BE2C (cell line): ENCODE measurements around the gene CPED1.

Experiments
- DNase-seq: peaks from one replicate; pipeline ENCODE4 v3.0.0-alpha.2; 2020
- H3K27me3 ChIP-seq: fragments of 250-450 bp; sonication (Bioruptor Pico); 2 replicates; pipeline ENCODE4 v1.5.1; 2020; ENCODE audit warnings: mild to moderate bottlenecking
- H3K36me3 ChIP-seq: fragments of 250-450 bp; sonication (Bioruptor Pico); 2 replicates; pipeline ENCODE4 v1.5.1; 2020; ENCODE audit warnings: mild to moderate bottlenecking
- H3K4me1 ChIP-seq: fragments of 250-450 bp; sonication (Bioruptor Pico); 2 replicates; pipeline ENCODE4 v1.5.1; 2020
- H3K4me3 ChIP-seq: 2 replicates; pipeline ENCODE4 v1.5.1; 2011; ENCODE audit warnings: low read depth, low read length
- H3K9me3 ChIP-seq: fragments of 250-450 bp; sonication (Bioruptor Pico); 2 replicates; pipeline ENCODE4 v1.5.1; 2020
- TF ChIP-seq, protein P1 (sequence below): IDR thresholded peaks from 2 replicates; pipeline ENCODE4 v1.5.1; 2012; ENCODE audit warnings: mild to moderate bottlenecking, low read depth, low read length

The CPED1 gene

DNA sequence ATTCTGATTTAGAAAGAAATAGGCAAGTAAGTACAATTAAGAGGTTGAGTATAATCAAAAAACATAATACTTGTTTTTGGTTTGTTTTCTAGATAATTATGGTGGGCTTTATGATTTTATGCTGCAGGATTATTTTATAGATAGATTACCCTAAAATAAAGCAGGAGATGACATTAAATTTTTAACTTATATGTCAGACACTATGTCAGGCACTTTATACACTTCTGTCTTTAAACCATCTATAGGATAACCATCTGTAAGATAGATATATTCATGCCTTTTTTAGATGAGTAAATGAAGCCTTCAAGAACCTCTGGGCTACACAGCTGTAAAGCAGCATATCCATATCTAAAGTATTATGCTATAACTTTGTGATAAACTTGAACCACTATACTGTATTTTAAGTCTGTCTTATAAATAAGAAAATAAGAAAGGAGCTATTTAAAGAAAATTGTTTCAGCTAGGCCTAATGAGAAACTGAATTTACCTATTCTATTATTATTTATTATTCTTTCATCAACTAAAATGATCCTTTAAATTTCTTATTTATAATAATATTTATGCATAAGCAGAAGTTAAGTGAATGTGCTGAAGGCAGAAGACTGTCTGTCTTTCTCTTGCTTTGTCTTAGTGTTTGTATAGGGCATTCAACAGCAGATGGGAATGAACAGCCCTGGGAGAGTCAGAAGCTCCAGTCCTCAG, 94.0 kb downstream of the CPED1 start:
- no peaks in the 10 kb centered on the region for H3K36me3 ChIP-seq
- no peaks in the 10 kb centered on the region for H3K4me1 ChIP-seq
- H3K4me3 ChIP-seq: no peak overlapping the region
- TF ChIP-seq, protein P1, sequence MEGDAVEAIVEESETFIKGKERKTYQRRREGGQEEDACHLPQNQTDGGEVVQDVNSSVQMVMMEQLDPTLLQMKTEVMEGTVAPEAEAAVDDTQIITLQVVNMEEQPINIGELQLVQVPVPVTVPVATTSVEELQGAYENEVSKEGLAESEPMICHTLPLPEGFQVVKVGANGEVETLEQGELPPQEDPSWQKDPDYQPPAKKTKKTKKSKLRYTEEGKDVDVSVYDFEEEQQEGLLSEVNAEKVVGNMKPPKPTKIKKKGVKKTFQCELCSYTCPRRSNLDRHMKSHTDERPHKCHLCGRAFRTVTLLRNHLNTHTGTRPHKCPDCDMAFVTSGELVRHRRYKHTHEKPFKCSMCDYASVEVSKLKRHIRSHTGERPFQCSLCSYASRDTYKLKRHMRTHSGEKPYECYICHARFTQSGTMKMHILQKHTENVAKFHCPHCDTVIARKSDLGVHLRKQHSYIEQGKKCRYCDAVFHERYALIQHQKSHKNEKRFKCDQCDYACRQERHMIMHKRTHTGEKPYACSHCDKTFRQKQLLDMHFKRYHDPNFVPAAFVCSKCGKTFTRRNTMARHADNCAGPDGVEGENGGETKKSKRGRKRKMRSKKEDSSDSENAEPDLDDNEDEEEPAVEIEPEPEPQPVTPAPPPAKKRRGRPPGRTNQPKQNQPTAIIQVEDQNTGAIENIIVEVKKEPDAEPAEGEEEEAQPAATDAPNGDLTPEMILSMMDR: no peak
- H3K27me3 ChIP-seq: no peaks in the 10 kb centered on the region; the same call in 1 of the 2 replicates
- DNase-seq: no peak
- no peaks in the 10 kb centered on the region for H3K9me3 ChIP-seq

DNA sequence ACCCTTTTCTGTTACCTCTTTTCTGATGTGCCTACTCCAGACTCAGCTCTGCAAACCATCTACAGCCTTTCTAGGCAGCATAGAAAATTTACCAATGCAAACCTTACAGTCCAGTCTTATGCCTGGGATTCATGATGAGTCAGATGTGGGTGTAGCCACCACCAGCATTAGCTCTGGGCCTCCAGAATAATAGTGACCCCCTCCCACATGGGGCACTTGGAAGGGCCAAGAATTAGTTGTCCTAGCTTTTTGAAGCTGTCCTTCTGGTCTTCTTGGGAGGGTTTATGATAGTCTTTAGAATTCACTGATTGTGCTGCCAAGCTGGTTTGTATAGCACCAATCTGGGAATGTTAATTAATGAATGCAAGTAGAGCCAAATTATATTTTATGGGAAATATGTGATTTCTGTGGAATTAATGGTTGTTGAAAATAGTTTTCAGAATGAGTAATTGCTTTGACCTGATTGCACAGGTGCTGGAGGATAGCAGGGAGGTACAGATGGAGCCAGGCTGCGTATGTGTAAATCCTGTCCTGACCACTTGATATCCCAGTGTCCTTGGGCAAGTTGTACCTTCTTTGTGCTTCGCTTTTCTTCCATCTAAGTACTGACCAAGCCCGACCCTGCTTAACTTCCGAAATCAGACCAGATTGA, 94.8 kb downstream of the CPED1 start:
- Histone ChIP-seq H3K27me3 (no peaks in the 10 kb centered on the region; the same call in 1 of the 2 replicates), H3K36me3 (no peaks in the 10 kb centered on the region), H3K4me1 (no peaks in the 10 kb centered on the region), H3K4me3 (no peak overlapping the region), H3K9me3 (no peaks in the 10 kb centered on the region)
- no peak for DNase-seq
- TF ChIP-seq, protein P1: no peak

DNA sequence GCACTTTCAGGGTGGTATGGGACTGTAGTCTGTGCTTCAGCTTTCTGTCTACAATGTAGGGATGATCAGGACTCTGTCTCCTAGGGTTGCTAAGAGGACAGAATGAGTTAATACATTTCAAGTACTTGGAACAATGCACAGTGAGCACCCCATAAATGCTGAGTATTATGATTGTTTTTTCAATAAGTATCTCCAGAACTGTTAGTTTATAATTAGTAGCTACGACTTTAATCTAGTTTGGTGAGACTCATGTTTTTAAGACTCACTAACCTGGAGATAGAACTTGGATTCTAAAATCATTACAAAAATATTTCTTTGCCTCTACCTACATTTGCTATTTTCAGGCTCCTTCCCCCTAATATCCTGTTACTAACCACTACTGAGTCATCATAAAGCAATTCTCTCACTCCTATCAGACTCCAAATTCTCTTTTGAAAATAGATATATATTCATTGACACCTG, 95.3 kb downstream of the CPED1 start:
- TF ChIP-seq, protein P1: no peak
- no peaks in the 10 kb centered on the region for H3K4me1 ChIP-seq
- H3K27me3 ChIP-seq: no peaks in the 10 kb centered on the region; the same call in 1 of the 2 replicates
- no peaks in the 10 kb centered on the region for H3K36me3 ChIP-seq
- no peaks in the 10 kb centered on the region for H3K9me3 ChIP-seq
- no peak overlapping the region for H3K4me3 ChIP-seq
- no peak for DNase-seq

DNA sequence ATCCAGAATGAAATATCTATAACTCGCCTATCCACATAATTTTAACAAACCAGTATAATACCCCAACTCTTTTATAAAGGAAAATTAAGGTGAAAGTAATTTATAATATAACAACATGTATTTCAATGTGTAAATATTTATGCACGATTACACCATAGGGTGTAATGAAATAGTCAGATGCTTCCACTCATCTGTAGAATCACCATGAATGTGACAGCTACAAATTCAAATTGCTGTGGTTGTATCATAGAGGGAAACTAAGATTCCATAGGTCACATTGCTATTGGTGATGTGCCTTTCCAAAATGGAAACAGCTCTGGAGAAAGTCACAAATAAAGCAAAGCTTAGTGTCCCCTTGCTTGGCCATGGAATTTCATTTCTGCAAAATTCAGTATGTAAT, 95.7 kb downstream of the CPED1 start:
- TF ChIP-seq, protein P1: no peak
- H3K4me1 ChIP-seq: no peaks in the 10 kb centered on the region

GRCh38 chr7:121084748-121085336, 96.3 kb downstream of the CPED1 start:
- H3K9me3 ChIP-seq: no peaks in the 10 kb centered on the region
- H3K36me3 ChIP-seq: no peaks in the 10 kb centered on the region
- H3K27me3 ChIP-seq: no peaks in the 10 kb centered on the region; the same call in 1 of the 2 replicates
- H3K4me1 ChIP-seq: no peaks in the 10 kb centered on the region
- TF ChIP-seq, protein P1: no peak
- no peak for DNase-seq
- no peak overlapping the region for H3K4me3 ChIP-seq

More for the DNA sequence above, 95.7 kb downstream of the CPED1 start:
- no peaks in the 10 kb centered on the region; the same call in 1 of the 2 replicates for H3K27me3 ChIP-seq
- no peak overlapping the region for H3K4me3 ChIP-seq
- H3K9me3 ChIP-seq: no peaks in the 10 kb centered on the region
- DNase-seq: no peak
- no peaks in the 10 kb centered on the region for H3K36me3 ChIP-seq
